ENCODE measurements around the gene ADAMTS17.

GRCh38 chr15:100007609-100008008 lies 334.2 kb downstream of the ADAMTS17 start:
- TF ChIP-seq CTCF (IDR thresholded peaks at IDR 0.05; ENCODE audit: low read depth, low read length, poor library complexity, severe bottlenecking) = no peak
- no peak for TF ChIP-seq EZH2phosphoT487 (IDR thresholded peaks at IDR 0.05; ENCODE audit: borderline replicate concordance, low read length)

Data from DOHH2 (cell line).